GM20431 (cell line): Measurements from ENCODE around the gene FAM117A.

Experiments
- in situ Hi-C: fragments of 300-500 bp; cut with MseI, MboI; formaldehyde crosslinking; loops from one replicate; pipeline ENCODE4 v1.15.0; 2020; ENCODE audit warnings: low sequenced_read_pairs; ENCODE audit not compliant: unreplicated experiment

The FAM117A gene

GRCh38 chr17:49763735-49764558 lies at the start of gene FAM117A:
FAM117A (minus strand) TSS chr17:49764131; CDS start chr17:49764087, 44 bp downstream.
- in situ Hi-C loops, result no loop called here

DNA sequence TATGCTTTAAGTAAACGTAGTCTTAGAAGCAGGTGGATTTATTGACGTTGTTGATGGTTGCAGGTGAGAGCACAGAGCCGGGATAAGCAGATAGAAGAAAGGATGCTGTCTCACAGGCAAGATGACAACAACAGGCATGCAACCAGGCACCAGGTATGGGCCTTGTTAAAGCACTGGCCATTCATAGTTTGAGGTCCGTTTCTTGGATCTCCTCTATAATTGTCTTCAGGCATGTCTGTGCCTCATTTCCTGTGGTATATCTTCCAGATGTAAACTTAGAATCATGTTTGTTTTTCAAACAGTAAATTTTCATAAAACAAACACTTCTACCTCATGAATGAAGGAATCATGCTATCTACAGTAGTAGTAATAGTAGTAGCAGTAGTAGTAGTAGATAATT lies 45.1 kb upstream of the FAM117A start:
- in situ Hi-C loops, result no loop called here

DNA sequence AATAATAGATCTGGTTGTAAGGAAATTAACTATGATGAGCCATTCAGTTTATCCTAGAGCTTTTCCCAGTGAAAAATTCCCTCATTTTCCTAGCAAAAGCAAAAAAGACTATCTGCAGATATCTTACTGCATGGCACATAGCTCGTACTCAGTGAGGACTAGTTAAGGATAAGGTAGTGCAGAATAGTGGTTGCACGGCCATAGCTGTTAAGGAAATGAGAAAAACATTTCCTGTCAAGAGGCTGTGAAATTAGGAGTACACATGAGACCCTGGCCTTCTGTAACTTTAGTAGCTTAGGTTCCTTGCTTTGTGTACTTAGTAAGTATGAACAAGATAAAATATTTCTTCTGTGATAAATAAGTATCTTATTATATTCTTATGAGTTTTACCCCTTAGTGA lies 34.8 kb upstream of the FAM117A start:
- in situ Hi-C loops, result no loop called here

- in situ Hi-C loops, result no loop called here
These were observed 34.3 kb upstream of the FAM117A start for GRCh38 chr17:49798182-49798581.

- in situ Hi-C loops, result no loop called here
These were observed 31.4 kb upstream of the FAM117A start for GRCh38 chr17:49795372-49795771.

DNA sequence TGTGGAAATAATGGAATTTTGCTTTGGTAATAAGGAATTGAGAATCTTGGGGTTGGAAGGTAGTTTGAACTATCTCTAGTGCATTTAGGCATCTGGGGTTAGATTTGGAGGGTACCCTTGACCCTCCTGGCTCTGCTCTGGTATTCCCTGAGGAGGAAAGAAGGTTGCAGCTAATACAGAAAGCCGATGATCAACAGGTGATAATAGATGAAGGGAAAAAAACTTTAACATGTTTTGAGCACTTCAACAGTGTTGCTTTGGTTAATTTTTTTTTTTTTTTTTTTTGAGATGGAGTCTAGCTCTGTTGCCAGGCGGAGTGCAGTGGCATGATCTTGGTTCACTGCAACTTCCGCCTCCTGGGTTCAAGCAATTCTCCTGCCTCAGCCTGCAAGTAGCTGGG lies 29.4 kb upstream of the FAM117A start:
- in situ Hi-C loops, result no loop called here

DNA sequence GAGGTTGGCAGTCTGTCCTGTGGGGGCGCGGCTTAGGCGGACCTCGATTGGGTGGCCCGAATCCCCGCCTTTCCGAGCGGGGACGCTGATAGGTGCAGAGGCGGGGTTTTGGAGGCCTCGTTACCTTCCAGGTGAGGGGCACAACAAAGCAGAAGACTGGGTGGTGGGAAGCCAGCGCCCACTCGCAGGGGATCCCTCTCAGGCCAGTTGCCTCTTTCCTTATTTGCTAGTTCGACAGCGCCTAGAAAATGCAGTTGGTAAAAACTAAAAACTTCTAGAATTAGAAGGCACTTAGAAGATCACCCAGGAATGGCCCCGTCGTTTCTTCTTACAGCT lies 25.3 kb upstream of the FAM117A start:
- in situ Hi-C loops, result no loop called here

DNA sequence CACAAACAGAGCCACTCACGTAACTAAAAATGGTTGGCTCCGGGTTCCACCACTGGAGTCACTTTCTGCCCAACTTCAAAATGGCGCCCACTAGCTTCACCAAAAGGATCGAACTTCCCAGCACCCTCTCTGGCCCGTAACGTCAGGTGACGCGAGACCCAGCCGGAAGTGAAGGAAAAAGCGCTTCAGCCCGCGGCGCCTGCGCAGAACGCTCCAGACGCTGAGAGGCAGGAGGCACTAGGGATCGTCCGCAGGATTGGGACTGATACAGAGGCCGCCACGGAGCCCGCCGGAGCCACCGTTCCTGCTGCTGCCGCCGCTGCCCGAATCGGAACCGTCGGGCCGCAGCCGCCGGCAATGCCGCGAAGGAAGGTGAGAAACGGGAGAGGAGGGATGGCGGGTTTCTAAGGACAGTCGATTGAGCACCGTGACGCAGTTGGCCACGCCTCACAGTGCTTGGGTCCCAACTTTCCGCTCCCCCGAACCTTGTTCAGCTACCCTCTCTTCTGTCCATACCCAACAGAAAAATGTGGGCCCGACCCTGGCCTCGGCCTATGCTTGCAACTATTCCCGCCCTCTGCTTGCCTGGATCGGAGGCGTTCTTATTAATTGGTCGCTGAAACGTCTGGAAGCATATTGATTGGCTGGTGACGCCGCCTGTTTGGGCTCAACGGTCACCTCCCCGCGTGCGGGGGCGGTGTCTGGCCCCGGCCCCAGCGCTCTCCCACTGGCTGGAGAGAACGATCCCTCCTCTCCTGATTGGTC lies 24.7 kb upstream of the FAM117A start, which contains the start of gene KAT7:
KAT7 (plus strand) TSS at position 204 of the 765 bp plus-strand sequence; CDS start at position 358, 154 bp downstream.
- in situ Hi-C loops, result no loop called here

- in situ Hi-C loops, result no loop called here
These were observed 24.1 kb upstream of the FAM117A start for GRCh38 chr17:49787884-49788477.

- in situ Hi-C loops, result no loop called here
These were observed 20.7 kb upstream of the FAM117A start for GRCh38 chr17:49784636-49785035.

GRCh38 chr17:49783791-49784190 lies 19.9 kb upstream of the FAM117A start:
- in situ Hi-C loops, result no loop called here

- in situ Hi-C loops, result no loop called here
These were observed 19.3 kb upstream of the FAM117A start for GRCh38 chr17:49783071-49783715.

DNA sequence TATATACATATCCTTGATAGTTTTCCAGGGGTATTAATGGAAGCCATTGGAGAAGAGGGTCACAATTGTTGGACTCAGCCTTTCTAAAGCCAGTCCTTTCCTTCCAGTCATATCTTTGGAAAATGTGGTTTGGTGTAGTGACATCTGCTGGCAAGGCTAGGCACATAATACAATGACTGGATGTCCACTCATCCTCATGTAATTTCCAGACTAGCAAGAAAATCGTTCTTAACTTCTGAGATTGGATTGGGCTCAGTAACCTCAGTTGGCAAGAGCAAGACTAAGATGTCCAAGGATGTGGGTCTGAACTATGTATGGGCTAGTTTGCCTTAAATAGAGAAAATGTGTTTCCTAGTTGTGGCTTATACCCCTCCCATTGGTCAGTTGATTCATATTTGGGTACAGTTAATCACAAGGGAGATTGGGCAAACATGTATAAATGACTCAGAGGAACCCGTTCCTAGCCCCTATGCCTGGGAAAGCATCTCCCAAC lies 15.9 kb upstream of the FAM117A start:
- in situ Hi-C loops, result loop anchor here (10.0 kb wide), 1 partner anchor 65 kb away; no protein-coding TSS in a partner anchor

- in situ Hi-C loops, result loop anchor here (10.0 kb wide), 1 partner anchor 64 kb away; no protein-coding TSS in a partner anchor
These were observed 15.3 kb upstream of the FAM117A start for GRCh38 chr17:49779156-49779738.

DNA sequence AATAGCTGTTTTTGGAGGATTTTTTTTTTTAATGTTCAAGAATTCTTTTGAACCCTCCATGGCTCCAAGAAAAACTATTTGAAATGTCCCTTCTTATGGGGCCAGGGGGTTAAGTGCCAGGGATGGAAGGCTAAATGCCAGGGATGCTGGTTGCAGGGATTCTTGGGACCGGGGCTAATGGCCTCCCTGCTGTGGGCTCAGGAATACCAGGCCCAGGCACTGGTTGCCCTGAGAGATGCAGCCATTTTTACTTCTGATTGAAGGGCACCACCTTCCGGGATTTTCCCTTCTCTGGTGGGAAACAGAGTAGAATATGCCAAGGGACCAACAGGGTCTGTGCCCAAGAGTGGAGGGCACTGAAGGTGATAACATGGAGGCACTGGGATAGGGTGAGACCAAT lies 13.6 kb upstream of the FAM117A start:
- in situ Hi-C loops, result loop anchor here (10.0 kb wide), 1 partner anchor 63 kb away; no protein-coding TSS in a partner anchor

DNA sequence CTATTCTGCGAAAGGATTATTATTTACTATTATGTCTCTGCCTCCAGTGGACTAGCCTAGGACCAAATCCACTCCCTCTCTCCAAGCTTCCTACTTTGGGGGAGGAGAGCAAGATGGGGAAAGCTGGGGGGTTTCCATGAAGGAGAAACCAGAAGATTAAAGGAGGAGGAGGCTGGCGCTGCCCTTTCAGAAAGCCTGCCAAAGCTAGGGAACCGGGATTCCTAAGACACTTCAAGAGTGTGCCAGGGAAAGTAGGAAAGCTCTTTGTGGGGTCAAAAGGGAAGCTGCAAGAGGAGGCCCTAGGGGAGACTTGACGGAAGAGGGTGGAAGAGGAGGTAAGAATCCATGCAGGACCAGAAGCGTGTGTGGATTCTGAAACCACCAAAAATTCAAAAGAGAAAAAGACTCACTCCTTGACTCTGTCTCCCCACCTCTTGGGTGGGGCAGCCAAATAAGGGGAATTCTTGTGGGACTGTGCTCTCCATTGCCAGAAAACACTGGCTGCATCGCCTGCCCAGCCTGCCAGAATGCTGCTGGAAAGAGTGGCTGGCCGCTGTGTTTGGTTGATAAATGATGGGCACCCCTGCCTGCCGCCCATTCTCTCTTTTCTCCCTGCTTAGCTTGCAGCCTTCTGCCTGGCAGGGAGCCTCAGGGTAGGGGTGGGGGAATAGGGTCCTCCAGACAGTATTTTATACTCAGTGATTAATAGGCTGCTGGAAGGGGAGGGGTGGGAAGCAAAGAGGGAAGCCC lies 12.8 kb upstream of the FAM117A start:
- in situ Hi-C loops, result loop anchor here (10.0 kb wide), 1 partner anchor 62 kb away; no protein-coding TSS in a partner anchor

- in situ Hi-C loops, result loop anchor here (10.0 kb wide), 1 partner anchor 61 kb away; no protein-coding TSS in a partner anchor
These were observed 11.8 kb upstream of the FAM117A start for GRCh38 chr17:49775546-49776260.

- in situ Hi-C loops, result no loop called here
These were observed 3.1 kb upstream of the FAM117A start for GRCh38 chr17:49766918-49767530.
